Measurements from ENCODE around the gene PDZRN3.

PDZRN3 gene

GRCh38 chr3:73511571-73512525, 112.9 kb downstream of the PDZRN3 start:
- no peak for DNase-seq

- no peak for DNase-seq
Measured at GRCh38 chr3:73510784-73511183, 114.0 kb downstream of the PDZRN3 start.

- no peak for DNase-seq
Measured at GRCh38 chr3:73510334-73510733, 114.4 kb downstream of the PDZRN3 start.

- no peak for DNase-seq
Measured at GRCh38 chr3:73509816-73510215, 114.9 kb downstream of the PDZRN3 start.

- no peak for DNase-seq
Measured at GRCh38 chr3:73509066-73509465, 115.7 kb downstream of the PDZRN3 start.

GRCh38 chr3:73508330-73508954, 116.3 kb downstream of the PDZRN3 start:
- peak; percentile 54 for DNase-seq

- DNase-seq: no peak
Measured at GRCh38 chr3:73504852-73505251, 119.9 kb downstream of the PDZRN3 start.

GRCh38 chr3:73504239-73504638, 120.5 kb downstream of the PDZRN3 start:
- DNase-seq: no peak

- no peak for DNase-seq
Measured at GRCh38 chr3:73503781-73504180, 121.0 kb downstream of the PDZRN3 start.

GRCh38 chr3:73502609-73503583, 121.8 kb downstream of the PDZRN3 start:
- peak; percentile 56 for DNase-seq

GRCh38 chr3:73500321-73500720, 124.4 kb downstream of the PDZRN3 start:
- DNase-seq: no peak

GRCh38 chr3:73499787-73500186, 125.0 kb downstream of the PDZRN3 start:
- DNase-seq: no peak

- peak; percentile 20 for DNase-seq
Measured at GRCh38 chr3:73498764-73499622, 125.7 kb downstream of the PDZRN3 start.

GRCh38 chr3:73497646-73498406, 126.9 kb downstream of the PDZRN3 start:
- no peak for DNase-seq

- DNase-seq: no peak
Measured at GRCh38 chr3:73493543-73494308, 131.0 kb downstream of the PDZRN3 start.

- DNase-seq: no peak
Measured at GRCh38 chr3:73492186-73492585, 132.6 kb downstream of the PDZRN3 start.

GRCh38 chr3:73491287-73491662, 133.5 kb downstream of the PDZRN3 start:
- DNase-seq: no peak

- no peak for DNase-seq
Measured at GRCh38 chr3:73490453-73491286, 134.1 kb downstream of the PDZRN3 start.

- DNase-seq: no peak
Measured at GRCh38 chr3:73485877-73486330, 138.8 kb downstream of the PDZRN3 start.

Measured in activated CD4-positive, alpha-beta T cell treated with anti-CD3 and anti-CD28 coated beads, Interleukin-10, Interleukin-2, amounts not matched to agents 100 ng/mL and 50 ng/mL, durations not matched to agents 16 hours and 8 hours (primary cell).